BE2C (cell line): ENCODE results near the gene IER3.

Experiments
- DNase-seq: peaks from one replicate; pipeline ENCODE4 v3.0.0-alpha.2; 2020
- H3K27me3 ChIP-seq: fragments of 250-450 bp; sonication (Bioruptor Pico); 2 replicates; pipeline ENCODE4 v1.5.1; 2020; ENCODE audit warnings: mild to moderate bottlenecking
- H3K36me3 ChIP-seq: fragments of 250-450 bp; sonication (Bioruptor Pico); 2 replicates; pipeline ENCODE4 v1.5.1; 2020; ENCODE audit warnings: mild to moderate bottlenecking
- H3K4me1 ChIP-seq: fragments of 250-450 bp; sonication (Bioruptor Pico); 2 replicates; pipeline ENCODE4 v1.5.1; 2020
- H3K4me3 ChIP-seq: 2 replicates; pipeline ENCODE4 v1.5.1; 2011; ENCODE audit warnings: low read depth, low read length
- H3K9me3 ChIP-seq: fragments of 250-450 bp; sonication (Bioruptor Pico); 2 replicates; pipeline ENCODE4 v1.5.1; 2020
- TF ChIP-seq, protein P1 (sequence below): IDR thresholded peaks from 2 replicates; pipeline ENCODE4 v1.5.1; 2012; ENCODE audit warnings: mild to moderate bottlenecking, low read depth, low read length

IER3 gene

DNA sequence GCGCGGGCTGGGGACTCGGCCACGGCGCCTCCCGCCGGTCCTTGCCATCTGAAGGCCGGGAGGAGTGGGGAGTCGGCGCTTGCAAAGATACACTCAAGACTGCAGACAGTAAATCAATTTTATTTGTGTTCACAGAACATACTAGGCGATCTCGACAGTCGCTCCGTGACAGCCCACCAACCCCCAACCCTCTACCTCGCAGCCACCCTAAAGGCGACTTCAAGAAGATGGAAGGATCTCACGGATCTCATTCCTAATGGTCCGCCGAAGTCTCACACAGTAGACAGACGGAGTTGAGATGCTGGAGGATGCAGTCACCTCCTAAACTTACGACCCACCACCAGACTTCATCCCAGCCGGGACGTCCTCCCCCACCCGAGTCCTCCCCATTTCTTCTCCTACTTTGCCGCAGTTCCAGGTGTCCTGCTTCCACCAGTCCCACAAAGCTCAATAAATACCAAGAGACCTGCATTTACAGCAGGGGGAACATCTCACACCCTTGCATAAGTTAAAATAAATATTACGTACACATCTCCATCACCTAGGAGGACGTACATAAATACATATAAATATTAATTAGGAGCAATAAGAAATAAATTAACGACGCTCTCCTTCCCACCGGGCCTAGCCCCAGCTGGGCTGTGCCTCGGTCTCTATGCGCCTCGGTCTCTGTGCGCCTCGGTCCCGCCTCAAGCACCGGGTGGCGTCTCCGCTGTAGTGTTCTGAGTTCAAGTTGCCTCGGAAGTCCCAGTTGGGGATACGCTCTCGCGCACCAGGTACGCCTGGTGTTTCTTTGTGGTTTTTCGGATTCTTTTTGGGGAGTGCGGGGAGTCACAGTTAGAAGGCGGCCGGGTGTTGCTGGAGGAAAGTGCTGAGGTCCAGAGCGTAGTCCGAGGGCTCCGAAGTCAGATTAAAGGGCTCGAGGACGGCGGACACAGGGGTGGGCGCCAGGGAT is 971 bp downstream of the IER3 start:
- H3K9me3 ChIP-seq, result no peaks in the 10 kb centered on the region
- H3K4me1 ChIP-seq, result peaks cover 5% of the 10 kb centered on the region; the same call in 1 of the 2 replicates
- peak overlapping the region; percentile 93 for H3K4me3 ChIP-seq
- no peaks in the 10 kb centered on the region for H3K27me3 ChIP-seq
- TF ChIP-seq, protein P1, sequence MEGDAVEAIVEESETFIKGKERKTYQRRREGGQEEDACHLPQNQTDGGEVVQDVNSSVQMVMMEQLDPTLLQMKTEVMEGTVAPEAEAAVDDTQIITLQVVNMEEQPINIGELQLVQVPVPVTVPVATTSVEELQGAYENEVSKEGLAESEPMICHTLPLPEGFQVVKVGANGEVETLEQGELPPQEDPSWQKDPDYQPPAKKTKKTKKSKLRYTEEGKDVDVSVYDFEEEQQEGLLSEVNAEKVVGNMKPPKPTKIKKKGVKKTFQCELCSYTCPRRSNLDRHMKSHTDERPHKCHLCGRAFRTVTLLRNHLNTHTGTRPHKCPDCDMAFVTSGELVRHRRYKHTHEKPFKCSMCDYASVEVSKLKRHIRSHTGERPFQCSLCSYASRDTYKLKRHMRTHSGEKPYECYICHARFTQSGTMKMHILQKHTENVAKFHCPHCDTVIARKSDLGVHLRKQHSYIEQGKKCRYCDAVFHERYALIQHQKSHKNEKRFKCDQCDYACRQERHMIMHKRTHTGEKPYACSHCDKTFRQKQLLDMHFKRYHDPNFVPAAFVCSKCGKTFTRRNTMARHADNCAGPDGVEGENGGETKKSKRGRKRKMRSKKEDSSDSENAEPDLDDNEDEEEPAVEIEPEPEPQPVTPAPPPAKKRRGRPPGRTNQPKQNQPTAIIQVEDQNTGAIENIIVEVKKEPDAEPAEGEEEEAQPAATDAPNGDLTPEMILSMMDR, result no peak
- DNase-seq, result no peak
- peaks cover 24% of the 10 kb centered on the region for H3K36me3 ChIP-seq

DNA sequence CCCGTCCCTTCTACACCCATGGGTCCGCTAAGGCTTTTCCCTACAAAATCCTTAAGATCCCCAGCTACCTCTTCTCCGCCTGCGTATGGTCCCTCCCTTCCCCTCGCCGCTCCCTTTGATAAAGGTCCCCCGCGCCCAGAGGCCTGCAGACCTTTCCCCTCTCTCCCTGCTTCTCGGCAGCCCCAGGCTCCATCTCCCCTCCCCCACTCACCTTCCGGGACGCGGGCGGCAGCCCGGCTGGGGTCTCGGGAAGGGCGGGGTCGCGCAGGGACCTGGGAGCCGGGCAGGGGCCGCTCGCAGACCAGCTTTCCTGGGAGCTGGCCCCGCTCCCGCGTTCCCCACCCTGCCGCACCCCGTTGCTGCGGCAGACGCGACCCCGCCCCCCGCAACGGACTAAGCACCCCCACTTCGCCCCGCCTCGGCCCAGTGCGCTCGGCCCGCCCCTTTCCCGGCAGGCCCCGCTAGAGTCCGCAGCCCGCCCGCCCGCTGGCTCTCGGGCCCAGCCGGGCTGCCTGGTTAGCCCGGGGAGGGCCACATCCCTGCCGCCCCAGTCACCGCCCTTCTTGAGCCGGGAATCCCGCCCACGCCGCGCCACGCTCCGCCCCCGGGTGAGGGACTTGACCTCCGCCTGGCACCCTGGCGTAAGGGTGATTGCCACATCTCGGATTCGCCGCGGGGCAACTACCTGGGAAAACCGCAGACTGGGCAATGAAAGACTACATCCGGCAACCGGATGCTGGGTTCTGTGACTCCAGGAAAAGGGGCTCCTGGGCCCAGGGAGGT is 1.8 kb downstream of the IER3 start, which contains the start of gene FLOT1:
FLOT1 (minus strand) TSS at position 372 of the 783 bp plus-strand sequence. CDS start 498 bp downstream, outside the sequence.
- H3K4me3 ChIP-seq, result peak within 1 kb of the TSS; percentile 93
- DNase-seq, result peak; percentile 95
- H3K9me3 ChIP-seq, result no peaks in the 10 kb centered on the region
- H3K36me3 ChIP-seq, result peaks cover 32% of the 10 kb centered on the region
- peaks cover 5% of the 10 kb centered on the region; the same call in 1 of the 2 replicates for H3K4me1 ChIP-seq
- H3K27me3 ChIP-seq, result no peaks in the 10 kb centered on the region
- TF ChIP-seq, protein P1, result no peak

DNA sequence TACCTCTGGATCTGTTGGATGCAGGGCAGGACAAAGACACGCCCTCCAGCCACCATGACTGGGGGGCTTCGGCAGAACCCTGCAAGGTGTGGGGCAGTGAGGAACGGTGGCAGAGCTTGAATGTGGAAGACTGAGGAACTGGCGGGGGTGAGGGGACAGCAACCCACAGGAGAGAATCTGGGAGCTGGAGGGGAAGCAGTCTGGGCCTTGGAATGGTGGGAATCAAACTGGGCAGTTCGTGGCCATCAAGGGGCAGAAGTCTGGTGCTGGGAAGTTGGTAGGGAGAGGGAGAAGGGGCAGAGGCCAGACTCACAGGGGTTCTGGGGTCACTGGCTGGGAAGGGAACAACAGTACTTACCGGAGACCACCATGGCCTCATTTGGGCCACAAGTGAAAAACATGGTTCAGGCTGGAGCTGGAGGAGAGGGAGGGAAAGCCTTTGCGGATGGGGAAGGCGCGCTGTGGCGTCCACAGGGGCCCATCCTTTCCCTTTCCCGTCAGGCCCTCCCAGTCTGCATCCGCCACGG is 2.5 kb downstream of the IER3 start:
- H3K4me1 ChIP-seq, result peaks cover 5% of the 10 kb centered on the region; the same call in 1 of the 2 replicates
- peak overlapping the region; percentile 93 for H3K4me3 ChIP-seq
- peaks cover 36% of the 10 kb centered on the region for H3K36me3 ChIP-seq
- H3K27me3 ChIP-seq, result no peaks in the 10 kb centered on the region
- DNase-seq, result no peak
- H3K9me3 ChIP-seq, result no peaks in the 10 kb centered on the region
- TF ChIP-seq, protein P1, result no peak

DNA sequence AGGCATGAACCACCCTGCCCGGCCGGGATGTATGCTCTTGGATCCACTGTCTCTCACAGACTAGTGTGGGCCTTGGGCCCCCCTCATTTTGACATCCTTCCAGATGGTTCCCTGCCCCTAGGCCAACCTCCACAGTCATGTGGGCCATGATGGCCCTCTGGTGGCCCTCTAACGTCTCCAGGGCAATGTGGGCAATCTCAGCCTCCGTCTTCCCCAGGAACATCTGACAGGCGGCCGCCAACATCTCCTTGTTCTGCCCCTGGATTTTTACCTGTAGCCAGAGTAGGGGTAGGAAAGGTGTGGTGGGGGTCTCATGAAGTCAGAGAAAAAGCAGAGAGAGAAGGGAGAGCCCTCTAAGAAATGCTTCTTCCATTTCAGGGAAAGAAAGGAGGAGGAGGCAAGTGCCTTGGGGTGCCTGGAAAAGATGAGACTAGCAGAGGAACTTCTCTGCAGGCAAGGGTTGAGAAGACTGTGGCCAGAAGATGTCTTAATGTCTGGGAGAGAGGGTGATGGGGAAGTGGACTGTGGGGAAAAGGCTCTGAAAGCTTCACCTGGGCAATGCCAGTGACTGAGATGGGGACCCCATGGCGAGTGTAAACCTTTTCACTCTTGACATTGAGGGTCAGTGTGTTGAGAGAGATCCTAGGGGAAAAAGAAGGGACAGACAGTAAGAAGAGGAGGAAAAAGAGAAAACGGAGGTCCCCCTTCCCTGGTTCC is 3.1 kb downstream of the IER3 start:
- Histone ChIP-seq H3K36me3 (peaks cover 38% of the 10 kb centered on the region), H3K4me3 (peak overlapping the region; percentile 93), H3K4me1 (peaks cover 5% of the 10 kb centered on the region; the same call in 1 of the 2 replicates), H3K27me3 (no peaks in the 10 kb centered on the region), H3K9me3 (no peaks in the 10 kb centered on the region)
- DNase-seq, result no peak
- TF ChIP-seq, protein P1, result no peak

DNA sequence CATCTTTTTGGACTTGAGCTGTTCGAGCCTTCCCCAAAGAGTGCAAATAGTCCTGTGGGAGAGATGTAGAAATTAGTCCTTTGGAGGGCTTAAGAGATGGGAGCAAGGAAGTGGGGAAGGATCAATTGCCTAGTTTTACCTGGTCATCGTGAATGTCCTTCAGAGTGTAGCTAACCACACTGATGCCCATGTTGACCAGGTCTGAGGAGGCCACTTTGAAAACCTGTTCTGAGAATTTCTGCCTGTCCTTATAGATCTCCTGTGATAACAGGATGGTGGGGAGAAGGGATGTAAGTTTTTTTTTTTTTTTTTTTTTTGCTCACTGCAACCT is 3.8 kb downstream of the IER3 start:
- Histone ChIP-seq H3K9me3 (no peaks in the 10 kb centered on the region), H3K4me1 (peaks cover 5% of the 10 kb centered on the region; the same call in 1 of the 2 replicates), H3K27me3 (no peaks in the 10 kb centered on the region), H3K4me3 (no peak overlapping the region), H3K36me3 (peaks cover 40% of the 10 kb centered on the region)
- TF ChIP-seq, protein P1, result no peak
- no peak for DNase-seq
